ENCODE data around the gene SYT8.

- TF ChIP-seq CTCF (conservative IDR thresholded peaks at IDR 0.05 in 1 of 2, IDR thresholded peaks at IDR 0.05 in 1 of 2; ENCODE audit: extremely low read depth in 1 of 2, insufficient read depth in 1 of 2, low read depth in 1 of 2, low read length in 2 of 2): peak; percentile 12 to 47
- TF ChIP-seq EZH2 (IDR thresholded peaks at IDR 0.05; ENCODE audit: borderline replicate concordance, low read length): no peak
These were observed 41.7 kb downstream of the SYT8 start for GRCh38 chr11:1876361-1877063.

Data from mammary epithelial cell (primary cell).